Right ventricle myocardium superior (tissue), 1 donor: ENCODE results near the gene MAGI2. TPM values are rescaled to one million over a fixed set of nuclear protein-coding genes. Genes with fewer than 3 reads are reported as not detected.
A peak's percentile ranks its signal among the peaks of the same experiment; 100 is the strongest.

Experiments
- ATAC-seq: fragments of 200-7000 bp; cut with Tn5 transposase; one replicate; pipeline ENCODE4 v1.9.1; 2020; ENCODE audit warnings: mild to moderate bottlenecking; ENCODE audit not compliant: poor library complexity
- DNase-seq: peaks from one replicate; pipeline ENCODE4 v3.0.0-alpha.2; 2020
- intact Hi-C: fragments of 100-400 bp; cut with DNase I; formaldehyde crosslinking; loops from one replicate; pipeline ENCODE4 v1.11.2; 2022
- total RNA-seq: library from RNA; stranded (reverse); fragmentation: NEBNext Ultra II Directional; extraction: Animal tissue kit (Norgen Biotek cat#: 25700); gene quantifications from one replicate; pipeline ENCODE4 v1.2.1, GENCODE V29; 2021
- donor health status: DM: no; HTN: yes; CAD: no; lungs with severe emphysema.

MAGI2 gene
- total RNA-seq, 1 donor from 2014 or later, result 3.9 TPM

GRCh38 chr7:78212476-78213060, 1240.9 kb downstream of the MAGI2 start:
- intact Hi-C loops, result no loop called here

GRCh38 chr7:78207269-78207668, 1246.2 kb downstream of the MAGI2 start:
- ATAC-seq (no peak), DNase-seq (no peak)
- intact Hi-C loops, result no loop called here

More at GRCh38 chr7:78212476-78213060, 1240.9 kb downstream of the MAGI2 start:
- DNase-seq (no peak), ATAC-seq (no peak)

GRCh38 chr7:78206769-78207168, 1246.7 kb downstream of the MAGI2 start:
- DNase-seq (no peak), ATAC-seq (no peak)
- intact Hi-C loops, result no loop called here

GRCh38 chr7:78203042-78203720, 1250.3 kb downstream of the MAGI2 start:
- ATAC-seq (no peak), DNase-seq (no peak)
- intact Hi-C loops, result no loop called here

DNA sequence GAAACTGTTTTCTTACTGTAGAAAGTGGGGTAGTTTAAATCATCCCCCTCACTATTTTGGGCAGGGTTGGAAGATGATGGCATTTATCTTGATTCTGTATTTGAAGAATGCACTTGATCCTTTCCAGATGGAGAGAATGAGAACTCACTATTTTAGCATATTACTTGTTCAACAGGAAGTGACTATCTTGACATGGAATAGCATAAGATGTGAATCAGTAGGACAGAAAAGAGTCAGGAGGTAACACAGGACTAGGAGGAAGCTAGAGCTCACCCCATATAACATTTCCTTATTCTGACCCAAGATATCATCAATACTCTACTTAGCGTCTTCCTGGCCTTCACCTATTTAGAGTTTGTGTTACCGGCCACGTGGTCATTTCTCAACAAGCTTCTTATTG, 1254.7 kb downstream of the MAGI2 start:
- no peak for ATAC-seq
- no peak for DNase-seq
- intact Hi-C loops, result loop anchor here (10.0 kb wide), 1 partner anchor 54 kb away; no protein-coding TSS in a partner anchor

DNA sequence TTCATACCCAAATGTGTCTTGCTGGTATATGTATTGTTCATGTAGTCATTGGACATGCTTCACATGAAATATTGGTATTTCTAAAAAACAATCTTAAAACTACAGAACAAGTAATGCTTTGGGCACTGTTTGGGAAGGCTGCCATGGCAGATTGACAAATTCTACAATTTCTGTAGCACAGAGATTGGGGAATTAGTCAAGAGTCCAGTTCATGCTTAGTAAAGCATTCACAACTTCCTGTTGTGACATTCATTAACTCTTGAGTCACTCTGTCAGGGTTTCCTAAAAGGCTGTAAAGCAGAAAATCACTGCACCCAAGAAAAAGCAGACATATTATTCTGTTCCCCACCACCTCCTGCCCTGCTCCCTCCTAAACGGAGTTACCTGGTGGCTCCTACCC, 1256.0 kb downstream of the MAGI2 start:
- intact Hi-C loops, result loop anchor here (10.0 kb wide), 1 partner anchor 53 kb away; no protein-coding TSS in a partner anchor
- no peak for DNase-seq
- ATAC-seq, result no peak

DNA sequence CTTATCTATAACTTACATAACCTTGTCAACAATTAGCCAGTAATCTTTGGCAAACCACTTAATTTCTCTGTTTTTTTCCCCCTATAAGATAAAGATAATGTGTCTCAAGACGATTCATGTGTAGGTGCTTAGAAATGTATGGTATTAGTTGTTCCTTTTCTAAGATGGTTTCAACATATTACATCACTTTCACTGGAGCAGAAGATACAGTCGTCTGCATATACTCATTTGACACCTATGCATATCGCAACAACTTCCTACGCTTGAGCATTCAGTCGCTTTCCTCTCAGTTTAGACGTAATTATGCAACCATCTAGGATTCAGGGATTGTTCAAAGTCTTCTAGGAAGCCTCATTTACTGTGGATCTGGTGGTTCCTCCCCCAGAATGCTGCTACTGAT, 1258.2 kb downstream of the MAGI2 start:
- intact Hi-C loops, result loop anchor here (10.0 kb wide), 1 partner anchor 50 kb away; no protein-coding TSS in a partner anchor
- no peak for ATAC-seq

DNA sequence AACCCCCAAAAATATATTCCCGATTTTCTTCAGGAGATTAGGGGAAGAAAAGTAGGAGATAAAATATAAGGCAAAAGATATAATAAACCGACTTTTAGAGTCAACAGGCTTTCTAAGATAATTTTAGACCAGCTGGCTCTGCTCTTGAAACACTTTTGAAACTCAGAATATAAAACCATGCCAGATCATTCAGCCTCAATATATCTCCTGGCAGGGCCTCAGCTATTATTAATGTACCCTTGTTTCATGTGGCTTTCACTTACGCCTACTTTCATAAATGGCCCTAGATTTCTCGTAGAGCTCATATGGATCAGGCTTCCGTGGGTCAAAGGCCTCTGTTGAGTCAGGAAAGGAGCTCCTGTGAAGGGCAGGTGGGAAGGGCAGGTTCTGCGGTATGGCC, 1258.9 kb downstream of the MAGI2 start:
- DNase-seq (no peak), ATAC-seq (peak; percentile 75)
- intact Hi-C loops, result loop anchor here (10.0 kb wide), 1 partner anchor 50 kb away; no protein-coding TSS in a partner anchor

More for the DNA sequence above, 1258.2 kb downstream of the MAGI2 start:
- DNase-seq, result no peak

- intact Hi-C loops, result loop anchor here (10.0 kb wide), 1 partner anchor 47 kb away; no protein-coding TSS in a partner anchor
- DNase-seq, result no peak
- ATAC-seq, result peak; percentile 82
These were observed 1261.9 kb downstream of the MAGI2 start for GRCh38 chr7:78191475-78192079.

- intact Hi-C loops, result loop anchor here (10.0 kb wide), 1 partner anchor 45 kb away; no protein-coding TSS in a partner anchor
- DNase-seq (no peak), ATAC-seq (no peak)
These were observed 1263.7 kb downstream of the MAGI2 start for GRCh38 chr7:78189762-78190161.

GRCh38 chr7:78185149-78185745, 1268.2 kb downstream of the MAGI2 start:
- ATAC-seq, result no peak
- no peak for DNase-seq
- intact Hi-C loops, result no loop called here

- ATAC-seq (no peak), DNase-seq (no peak)
- intact Hi-C loops, result no loop called here
These were observed 1269.2 kb downstream of the MAGI2 start for GRCh38 chr7:78184299-78184698.

- ATAC-seq, result no peak
- intact Hi-C loops, result no loop called here
- no peak for DNase-seq
These were observed 1273.5 kb downstream of the MAGI2 start for GRCh38 chr7:78179827-78180477.

DNA sequence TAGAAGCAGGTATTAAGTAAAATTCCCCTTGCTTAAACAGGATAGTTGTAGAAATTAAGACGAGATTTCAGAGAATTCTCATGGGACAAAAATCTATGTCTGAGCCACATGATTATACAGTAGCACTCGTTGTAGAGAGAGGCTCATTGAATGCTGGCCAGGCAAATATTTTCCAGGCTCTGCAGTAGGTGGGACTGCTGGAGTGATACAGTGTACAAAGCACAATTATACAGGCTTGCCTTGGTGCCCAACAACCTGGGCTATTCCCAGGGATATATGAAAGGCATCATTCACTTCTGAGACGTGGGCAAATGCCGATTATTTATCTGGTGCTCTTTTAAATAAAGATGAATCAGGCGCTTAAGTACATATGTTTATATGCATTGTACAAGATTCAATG, 1274.3 kb downstream of the MAGI2 start:
- no peak for DNase-seq
- intact Hi-C loops, result no loop called here
- ATAC-seq, result no peak

DNA sequence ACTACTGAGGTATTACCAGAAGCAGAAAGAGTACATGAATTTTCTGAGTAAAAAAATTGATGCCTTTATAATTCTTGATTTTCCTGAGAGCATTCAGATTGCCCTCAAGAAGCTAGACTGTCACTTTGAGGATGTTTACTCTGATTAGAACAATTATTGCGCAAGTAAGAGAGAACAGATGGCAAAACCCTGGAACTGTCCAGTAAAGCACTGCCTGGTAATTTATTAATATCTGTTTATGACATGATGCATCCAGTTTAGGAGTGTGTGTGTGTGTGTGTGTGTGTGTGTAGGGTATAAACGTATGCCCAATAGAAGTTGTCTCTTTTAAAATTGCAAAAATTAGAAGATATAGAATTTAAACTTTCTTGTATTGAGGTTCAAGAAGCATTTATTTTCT, 1275.1 kb downstream of the MAGI2 start:
- ATAC-seq, result no peak
- intact Hi-C loops, result no loop called here
- no peak for DNase-seq

DNA sequence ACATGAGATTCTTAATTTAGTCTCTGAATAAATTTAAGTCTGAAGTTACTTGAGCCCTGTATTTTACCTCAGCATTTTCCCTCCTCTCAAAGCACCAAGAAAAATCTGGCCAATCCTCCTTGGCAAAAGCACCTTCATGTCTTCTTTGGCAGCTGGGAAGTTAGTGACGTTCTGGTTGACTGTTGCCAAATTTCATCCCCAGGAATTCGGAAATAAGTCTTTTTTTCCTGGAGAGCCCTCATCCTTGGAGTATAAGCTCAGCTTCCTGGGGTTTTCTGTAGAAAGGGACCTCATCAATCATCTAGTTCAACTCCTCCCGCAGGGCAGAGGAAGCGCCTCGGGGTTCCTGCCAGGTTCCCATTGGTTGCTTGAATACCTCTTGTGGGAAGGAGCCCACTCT, 1277.3 kb downstream of the MAGI2 start:
- ATAC-seq (no peak), DNase-seq (no peak)
- intact Hi-C loops, result no loop called here

DNA sequence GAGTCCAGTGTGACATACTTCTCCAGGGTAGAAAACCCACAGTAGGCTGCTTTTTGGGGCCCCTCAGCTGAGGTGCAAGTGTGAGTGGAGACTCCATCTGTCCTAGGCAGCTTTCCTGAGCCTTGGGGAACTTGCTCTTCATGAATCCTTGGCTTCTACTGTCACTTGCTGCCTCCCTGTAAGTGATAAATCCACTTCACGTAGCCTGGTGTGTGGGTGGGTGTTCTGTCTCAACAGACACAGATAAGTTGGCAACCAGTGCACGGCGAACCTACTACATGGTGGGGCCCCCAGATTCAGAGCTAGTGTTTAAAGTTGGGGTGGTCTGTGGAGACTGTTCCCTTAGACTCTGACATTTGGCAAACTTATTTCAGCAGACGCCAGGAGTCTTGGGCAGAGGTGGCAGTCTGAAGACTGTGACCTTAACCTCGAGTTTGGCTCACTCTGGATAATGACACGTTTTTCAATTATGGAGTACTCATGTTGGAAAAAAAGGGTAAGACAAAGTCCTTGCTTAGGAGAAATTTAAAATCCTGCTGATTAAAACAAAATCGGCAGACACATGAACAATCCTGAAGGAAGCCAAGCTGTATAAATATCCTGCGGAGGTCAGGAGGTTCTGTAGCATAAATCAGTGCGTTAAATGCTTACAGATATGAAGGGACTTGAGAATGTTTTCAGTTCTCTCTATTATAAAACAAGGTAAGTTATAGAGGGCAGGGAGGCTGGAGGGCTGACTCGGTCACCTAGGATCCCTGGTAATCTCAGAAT, 1278.0 kb downstream of the MAGI2 start:
- DNase-seq (no peak), ATAC-seq (no peak)
- intact Hi-C loops, result no loop called here

DNA sequence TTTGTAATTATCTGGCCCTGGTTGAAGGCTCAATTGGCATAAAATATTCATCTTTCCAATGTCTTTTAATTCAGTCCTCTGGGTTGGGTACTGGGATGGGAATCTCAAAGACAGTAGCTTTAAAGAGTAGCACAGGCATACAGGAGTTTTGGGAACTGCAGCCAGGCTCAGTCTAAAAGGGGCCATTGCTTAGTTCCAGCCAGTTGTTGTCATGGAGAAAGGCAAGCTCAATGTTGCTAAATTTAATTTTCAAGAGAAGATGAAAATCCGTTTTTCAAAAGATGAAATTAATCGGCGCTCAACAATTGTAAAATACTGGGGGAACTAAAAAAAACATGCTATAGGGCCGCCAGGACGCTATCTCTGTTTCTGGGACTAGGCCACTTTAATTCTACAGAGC, 1279.8 kb downstream of the MAGI2 start:
- intact Hi-C loops, result no loop called here
- no peak for DNase-seq
- ATAC-seq, result no peak
